ENCODE data around the gene BPGM. TPM values are rescaled to one million over a fixed set of nuclear protein-coding genes. Genes with fewer than 3 reads are reported as not detected.

BPGM gene
- 36.6 and 45.8 TPM in 2 replicates for total RNA-seq

DNA sequence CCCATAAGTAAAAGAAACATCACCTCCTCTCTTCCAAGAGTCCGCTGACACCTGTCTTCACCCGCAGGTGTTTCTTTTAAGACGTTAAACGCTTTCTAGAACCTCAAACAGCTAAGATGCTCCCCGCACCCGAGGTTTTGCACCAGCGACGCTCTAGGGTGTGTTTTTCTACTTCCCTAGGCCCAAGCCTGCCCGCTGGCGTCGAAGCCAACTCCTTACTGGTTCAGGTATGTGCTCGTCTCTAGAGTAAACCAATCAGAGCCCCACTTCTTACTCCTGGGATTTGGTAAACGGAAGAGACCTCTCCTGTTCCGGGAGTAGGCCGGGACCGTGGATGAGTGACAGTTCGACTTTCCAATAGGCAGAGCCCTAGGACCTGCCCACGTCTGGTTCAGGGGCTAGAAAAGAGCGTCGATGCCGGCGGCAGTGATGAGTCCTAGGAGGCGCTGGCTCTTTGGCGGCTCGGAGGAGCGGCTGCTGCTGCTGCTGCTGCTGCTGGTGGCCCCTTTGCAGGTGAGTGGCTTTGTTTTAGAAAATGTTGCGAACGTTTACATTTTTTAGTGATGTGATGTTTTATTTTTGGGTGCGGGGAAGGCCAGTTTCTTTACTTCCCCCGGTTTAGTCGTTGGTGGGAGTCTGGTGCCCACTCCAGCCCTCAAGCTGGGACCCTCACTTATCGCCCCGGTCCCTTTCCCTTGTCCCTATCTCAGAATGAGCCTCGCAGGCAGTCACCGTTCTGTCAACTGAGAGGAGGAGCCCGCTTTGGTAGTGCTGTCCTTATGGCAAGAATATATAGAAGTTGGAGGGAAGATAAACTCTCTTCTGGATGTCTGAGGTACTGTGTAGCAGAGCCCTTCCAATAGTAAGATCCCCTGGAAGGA is at the start of gene BPGM:
Gene BPGM, plus strand, starts transcription at position 429 of the 881 bp plus-strand sequence. CDS start 14,655 bp downstream, outside the sequence.

Other genes with a start within 250 kb of the BPGM start
- 51.4 and 59.2 TPM in 2 replicates for gene AKR1B1, start 187.8 kb upstream of the BPGM start, total RNA-seq
- gene AKR1B10, start 119.3 kb upstream of the BPGM start, total RNA-seq: 0.77 and 1.7 TPM in 2 replicates
- not detected in 2 replicates for gene AKR1B15, start 97.7 kb upstream of the BPGM start, total RNA-seq
- gene CALD1, start 132.8 kb downstream of the BPGM start, total RNA-seq: 477 and 1,050 TPM in 2 replicates

Measured in regular cardiac myocyte (primary cell).